Measurements from ENCODE around the gene TMEM42. TPM values are rescaled to one million over a fixed set of nuclear protein-coding genes. Genes with fewer than 3 reads are reported as not detected.

TMEM42 gene
- total and polyA plus RNA-seq, 10 of the 15 experiments (the other 5 are each of a cell fraction or from before 2014, with no cell fraction given) = 5.0 to 20.5 (median 12.2) TPM

- TF ChIP-seq EP300 (IDR thresholded peaks at IDR 0.05; ENCODE audit: borderline replicate concordance in 1 of 2, control insufficient read depth in 1 of 2, low read depth in 2 of 2, low read length in 2 of 2) (no peak), ESRRA (IDR thresholded peaks at IDR 0.05; ENCODE audit: low read length) (no peak)
- TF ChIP-seq, protein P1, sequence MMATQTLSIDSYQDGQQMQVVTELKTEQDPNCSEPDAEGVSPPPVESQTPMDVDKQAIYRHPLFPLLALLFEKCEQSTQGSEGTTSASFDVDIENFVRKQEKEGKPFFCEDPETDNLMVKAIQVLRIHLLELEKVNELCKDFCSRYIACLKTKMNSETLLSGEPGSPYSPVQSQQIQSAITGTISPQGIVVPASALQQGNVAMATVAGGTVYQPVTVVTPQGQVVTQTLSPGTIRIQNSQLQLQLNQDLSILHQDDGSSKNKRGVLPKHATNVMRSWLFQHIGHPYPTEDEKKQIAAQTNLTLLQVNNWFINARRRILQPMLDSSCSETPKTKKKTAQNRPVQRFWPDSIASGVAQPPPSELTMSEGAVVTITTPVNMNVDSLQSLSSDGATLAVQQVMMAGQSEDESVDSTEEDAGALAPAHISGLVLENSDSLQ (IDR thresholded peaks at IDR 0.05) = no peak
Observed at GRCh38 chr3:44870375-44871061, 8.8 kb downstream of the TMEM42 start (continued).

- in situ Hi-C loops (cut with MboI) = no loop called here
- Histone ChIP-seq H3K27me3 (replicated peaks in 1 of 2; ENCODE audit: control insufficient read depth in 2 of 2, insufficient read depth in 2 of 2, low read length in 1 of 2) (no peaks in the 10 kb centered on the region), H3K9me3 (replicated peaks; ENCODE audit: control insufficient read depth, insufficient read depth, low read length) (no peaks in the 10 kb centered on the region), H3K79me2 (ENCODE audit: control insufficient read depth, insufficient read depth, low read length) (no peaks in the 10 kb centered on the region), H2AFZ (ENCODE audit: control insufficient read depth, low read depth, low read length) (no peak within 1 kb of the TSS), H3K4me1 (ENCODE audit: control insufficient read depth, insufficient read depth, low read length) (no peaks in the 10 kb centered on the region), H4K20me1 (ENCODE audit: control insufficient read depth, insufficient read depth) (no peaks in the 10 kb centered on the region), H3K9ac (ENCODE audit: control insufficient read depth, insufficient read depth, low read length) (no peak within 1 kb of the TSS), H3K4me2 (ENCODE audit: control insufficient read depth, insufficient read depth) (no peak within 1 kb of the TSS), H3K27ac (ENCODE audit: control insufficient read depth, insufficient read depth) (no peak within 1 kb of the TSS), H3K4me3 (no peak within 1 kb of the TSS), H3K36me3 (ENCODE audit: control insufficient read depth in 2 of 2, insufficient read depth in 2 of 2, low read length in 1 of 2) (no peaks in the 10 kb centered on the region)
- BruUV-seq (replicated peaks) = no TSS peak
- ChIA-PET CTCF (interaction anchor here (0.6 kb wide), 1 partner anchor 12 kb away, joined by 3 read pairs; no protein-coding TSS in a partner anchor), RAD21 (ENCODE audit: unreplicated experiment) (no interaction called here), SMC1A (ENCODE audit: uncharacterized antibody, unreplicated experiment) (no interaction called here), POLR2A (no interaction called here)
- no peak for DNase-seq (ENCODE audit: low read depth, low spot score)
- WGBS (ENCODE audit: insufficient coverage, insufficient replicate concordance, low lambda C conversion rate, missing lambda C conversion rate) = 38% methylated on average over 5 of the region's 5 CpGs
- no peak for ATAC-seq
- no peak for FAIRE-seq
- intact Hi-C loops (cut with micrococcal nuclease; ENCODE audit: unreplicated experiment) = no loop called here
- TF ChIP-seq NBN (IDR thresholded peaks at IDR 0.05) (no peak), NFXL1 (IDR thresholded peaks at IDR 0.05; ENCODE audit: borderline replicate concordance) (no peak), NFIC (IDR thresholded peaks at IDR 0.05; ENCODE audit: low read depth, low read length) (no peak), YBX1 (IDR thresholded peaks at IDR 0.05) (no peak), ZBTB11 (CRISPR knock-in tag; IDR thresholded peaks at IDR 0.05) (no peak), IRF4 (IDR thresholded peaks at IDR 0.05; ENCODE audit: low read depth, low read length) (no peak), NFYB (IDR thresholded peaks at IDR 0.05; ENCODE audit: insufficient read depth, low read depth, low read length) (no peak), MTA2 (IDR thresholded peaks at IDR 0.05; ENCODE audit: low read depth) (no peak), SRF (IDR thresholded peaks at IDR 0.05; ENCODE audit: low read depth in 2 of 2, low read length in 2 of 2) (no peak), NR2F1 (conservative IDR thresholded peaks at IDR 0.05) (no peak), WRNIP1 (IDR thresholded peaks at IDR 0.05; ENCODE audit: borderline replicate concordance, low read depth, low read length) (no peak), TARDBP (IDR thresholded peaks at IDR 0.05; ENCODE audit: borderline replicate concordance) (no peak), ZNF384 (IDR thresholded peaks at IDR 0.05; ENCODE audit: borderline replicate concordance, low read depth, low read length) (no peak), JUND (IDR thresholded peaks at IDR 0.05; ENCODE audit: low read depth, low read length) (no peak), RAD21 (IDR thresholded peaks at IDR 0.05; ENCODE audit: insufficient read depth, low read depth, low read length) (no peak)
- TF ChIP-seq, protein P2, sequence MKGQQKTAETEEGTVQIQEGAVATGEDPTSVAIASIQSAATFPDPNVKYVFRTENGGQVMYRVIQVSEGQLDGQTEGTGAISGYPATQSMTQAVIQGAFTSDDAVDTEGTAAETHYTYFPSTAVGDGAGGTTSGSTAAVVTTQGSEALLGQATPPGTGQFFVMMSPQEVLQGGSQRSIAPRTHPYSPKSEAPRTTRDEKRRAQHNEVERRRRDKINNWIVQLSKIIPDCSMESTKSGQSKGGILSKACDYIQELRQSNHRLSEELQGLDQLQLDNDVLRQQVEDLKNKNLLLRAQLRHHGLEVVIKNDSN (IDR thresholded peaks at IDR 0.05; ENCODE audit: borderline replicate concordance, extremely low read length, insufficient read depth, low read depth, low read length) = no peak
Observed at GRCh38 chr3:44874308-44874707, 12.6 kb downstream of the TMEM42 start, which contains the start of gene TGM4. TGM4 (plus strand) TSS chr3:44874608; CDS start chr3:44874679, 71 bp downstream.

Data from GM12878 (cell line).